Lung (tissue), 12 donors: ENCODE results near the gene CDH23. TPM values are rescaled to one million over a fixed set of nuclear protein-coding genes. Genes with fewer than 3 reads are reported as not detected.

Experiments used
- ATAC-seq: fragments of 200-7000 bp; cut with Tn5 transposase; one replicate; pipeline ENCODE4 v1.9.1; 2020; ENCODE audit warnings: moderate number of reproducible peaks; ENCODE audit not compliant: insufficient read depth, low FRiP score
- DNase-seq, 3 donors: peaks; one replicate each; pipeline ENCODE4 v3.0.0-alpha.2; 2013 to 2017
- H3K27ac ChIP-seq, 2 donors: one replicate each; pipeline ENCODE4 v1.5.1; 2013; ENCODE audit warnings: mild to moderate bottlenecking in 2 of 2, moderate library complexity in 2 of 2, control low read depth in 1 of 2, inconsistent platforms in 1 of 2, low read depth in 1 of 2, low read length in 1 of 2
- H3K27me3 ChIP-seq, 3 donors: one replicate each; pipeline ENCODE4 v1.5.1; 2013; ENCODE audit warnings: low read length in 2 of 3; ENCODE audit not compliant: control insufficient read depth in 3 of 3, insufficient read depth in 3 of 3
- H3K36me3 ChIP-seq, 4 donors: one replicate each; pipeline ENCODE4 v1.5.1; 2013; ENCODE audit warnings: low read length in 4 of 4, mild to moderate bottlenecking in 1 of 4, moderate library complexity in 1 of 4; ENCODE audit not compliant: control insufficient read depth in 4 of 4, insufficient read depth in 4 of 4
- H3K4me1 ChIP-seq, 5 donors: one replicate each; pipeline ENCODE4 v1.5.1; 2013; ENCODE audit warnings: low read length in 5 of 5, mild to moderate bottlenecking in 2 of 5, moderate library complexity in 1 of 5; ENCODE audit not compliant: control insufficient read depth in 5 of 5, insufficient read depth in 5 of 5
- H3K4me3 ChIP-seq: one replicate; pipeline ENCODE4 v1.5.1; 2013; ENCODE audit warnings: mild to moderate bottlenecking, control low read depth, moderate library complexity
- H3K9ac ChIP-seq, 2 donors: one replicate each; pipeline ENCODE4 v1.5.1; 2013; ENCODE audit warnings: low read length in 2 of 2, control low read depth in 1 of 2; ENCODE audit not compliant: insufficient read depth in 1 of 2
- H3K9me3 ChIP-seq, 4 donors: one replicate each; pipeline ENCODE4 v1.5.1; 2013; ENCODE audit warnings: low read length in 3 of 4, mild to moderate bottlenecking in 1 of 4, moderate library complexity in 1 of 4; ENCODE audit not compliant: control insufficient read depth in 4 of 4, insufficient read depth in 3 of 4
- whole genome bisulfite sequencing, 2 donors: extraction: QIAGEN DNeasy Blood & Tissue Kit; methylation state at CpG; one replicate each; pipeline ENCODE4 v1.1.7; 2013; 5-methylcytosine and 5-hydroxymethylcytosine counted together
- polyA plus RNA-seq, 2 donors: library from polyadenylated mRNA; stranded (reverse); fragments of 200-250 nt; gene quantifications; one replicate each; pipeline ENCODE4 v1.2.1, GENCODE V29; 2013
- total RNA-seq, 2 donors: library from RNA; depleted of rRNA in 1 of 2; stranded (reverse); fragments of >200 nt in 1 of 2; gene quantifications; one replicate each; pipeline ENCODE4 v1.2.1, GENCODE V29; 2014 to 2021
- TF ChIP-seq, protein P1 (sequence below): IDR thresholded peaks from 2 replicates; pipeline ENCODE4 v1.5.1; 2012; ENCODE audit warnings: mild to moderate bottlenecking; ENCODE audit errors: control extremely low read depth, extremely low read depth
- donor health status: control.
- donor health status: control.
- donor health status: Bipolar disorder and iron deficiency.
- donor health status: healthy.
- donor health status: DM: yes; HTN: yes; CAD: no.

CDH23 gene
- total and polyA plus RNA-seq, 4 donors: 4.5 to 29.5 (median 6.0) TPM

- H3K36me3 ChIP-seq: peaks cover 0 to 1% (median 0%) of the 10 kb centered on the region in 4 donors
- TF ChIP-seq, protein P1, sequence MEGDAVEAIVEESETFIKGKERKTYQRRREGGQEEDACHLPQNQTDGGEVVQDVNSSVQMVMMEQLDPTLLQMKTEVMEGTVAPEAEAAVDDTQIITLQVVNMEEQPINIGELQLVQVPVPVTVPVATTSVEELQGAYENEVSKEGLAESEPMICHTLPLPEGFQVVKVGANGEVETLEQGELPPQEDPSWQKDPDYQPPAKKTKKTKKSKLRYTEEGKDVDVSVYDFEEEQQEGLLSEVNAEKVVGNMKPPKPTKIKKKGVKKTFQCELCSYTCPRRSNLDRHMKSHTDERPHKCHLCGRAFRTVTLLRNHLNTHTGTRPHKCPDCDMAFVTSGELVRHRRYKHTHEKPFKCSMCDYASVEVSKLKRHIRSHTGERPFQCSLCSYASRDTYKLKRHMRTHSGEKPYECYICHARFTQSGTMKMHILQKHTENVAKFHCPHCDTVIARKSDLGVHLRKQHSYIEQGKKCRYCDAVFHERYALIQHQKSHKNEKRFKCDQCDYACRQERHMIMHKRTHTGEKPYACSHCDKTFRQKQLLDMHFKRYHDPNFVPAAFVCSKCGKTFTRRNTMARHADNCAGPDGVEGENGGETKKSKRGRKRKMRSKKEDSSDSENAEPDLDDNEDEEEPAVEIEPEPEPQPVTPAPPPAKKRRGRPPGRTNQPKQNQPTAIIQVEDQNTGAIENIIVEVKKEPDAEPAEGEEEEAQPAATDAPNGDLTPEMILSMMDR: no peak
- no peak overlapping the region for H3K27ac ChIP-seq
- no peak for DNase-seq
- peaks cover 0 to 10% (median 2%) of the 10 kb centered on the region in 3 donors for H3K27me3 ChIP-seq
- ATAC-seq: no peak
- no peak overlapping the region for H3K9ac ChIP-seq
- 92 to 94% methylated on average over 25 of the region's 25 CpGs for WGBS, 2 donors
- H3K4me3 ChIP-seq: no peak overlapping the region
- peaks cover 0 to 2% (median 0%) of the 10 kb centered on the region in 5 donors for H3K4me1 ChIP-seq
- H3K9me3 ChIP-seq: no peaks in the 10 kb centered on the region
Observed at GRCh38 chr10:71809628-71810027, 412.9 kb downstream of the CDH23 start.

GRCh38 chr10:71810048-71810750 lies 413.5 kb downstream of the CDH23 start:
- Histone ChIP-seq H3K27me3 (peaks cover 0 to 5% (median 2%) of the 10 kb centered on the region in 3 donors), H3K9ac (no peak overlapping the region), H3K9me3 (no peaks in the 10 kb centered on the region), H3K27ac (no peak overlapping the region), H3K36me3 (peaks cover 0 to 7% (median 0%) of the 10 kb centered on the region in 4 donors), H3K4me1 (peaks cover 0 to 2% (median 0%) of the 10 kb centered on the region in 5 donors), H3K4me3 (no peak overlapping the region)
- no peak for ATAC-seq
- no peak for DNase-seq
- TF ChIP-seq, protein P1: no peak
- 81 to 83% methylated on average over 13 of the region's 13 CpGs for WGBS, 2 donors

DNA sequence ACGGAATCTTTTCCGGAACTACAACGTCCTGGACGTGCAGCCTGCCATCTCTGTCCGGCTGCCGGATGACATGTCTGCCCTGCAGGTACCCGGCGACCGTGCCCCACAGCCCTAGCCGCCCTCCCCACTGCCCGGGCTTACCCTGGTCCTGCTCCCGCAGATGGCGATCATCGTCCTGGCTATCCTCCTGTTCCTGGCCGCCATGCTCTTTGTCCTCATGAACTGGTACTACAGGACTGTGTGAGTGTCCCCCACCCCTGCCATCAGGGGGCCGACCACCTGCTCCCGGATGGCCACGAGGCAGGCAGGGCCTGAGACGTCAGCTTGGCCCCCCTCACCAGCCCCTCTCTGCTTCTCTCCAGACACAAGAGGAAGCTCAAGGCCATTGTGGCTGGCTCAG lies 414.6 kb downstream of the CDH23 start:
- no peak overlapping the region for H3K9ac ChIP-seq
- H3K27ac ChIP-seq: no peak overlapping the region
- WGBS, 2 donors: 79 to 84% methylated on average over 19 of the region's 19 CpGs
- no peaks in the 10 kb centered on the region for H3K4me1 ChIP-seq
- TF ChIP-seq, protein P1: no peak
- no peaks in the 10 kb centered on the region for H3K9me3 ChIP-seq
- no peak overlapping the region for H3K4me3 ChIP-seq
- H3K36me3 ChIP-seq: peaks cover 0 to 15% (median 2%) of the 10 kb centered on the region in 4 donors
- ATAC-seq (no peak), DNase-seq (no peak)
- no peaks in the 10 kb centered on the region for H3K27me3 ChIP-seq
